ENCODE data around the gene PSMD5.

DNA sequence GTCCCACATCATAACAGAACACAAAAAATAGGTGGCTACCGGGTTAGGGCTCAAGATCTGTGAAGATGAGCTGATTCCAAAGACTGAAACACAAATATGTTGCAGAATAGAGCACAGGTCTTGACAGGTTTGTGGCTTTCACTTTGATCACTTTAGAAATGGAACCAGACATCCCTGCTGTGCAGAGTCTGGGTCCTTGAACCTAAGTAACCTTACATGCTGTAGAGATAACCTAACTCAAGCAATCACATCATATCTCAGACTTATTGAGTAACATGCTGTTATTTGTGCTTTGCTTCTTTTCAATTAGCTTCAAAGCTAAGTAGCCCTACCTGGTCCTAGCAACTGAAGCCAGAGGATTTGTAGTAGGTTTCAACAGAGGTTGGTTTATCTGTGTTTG is 73.8 kb downstream of the PSMD5 start:
- TF ChIP-seq, protein P1, sequence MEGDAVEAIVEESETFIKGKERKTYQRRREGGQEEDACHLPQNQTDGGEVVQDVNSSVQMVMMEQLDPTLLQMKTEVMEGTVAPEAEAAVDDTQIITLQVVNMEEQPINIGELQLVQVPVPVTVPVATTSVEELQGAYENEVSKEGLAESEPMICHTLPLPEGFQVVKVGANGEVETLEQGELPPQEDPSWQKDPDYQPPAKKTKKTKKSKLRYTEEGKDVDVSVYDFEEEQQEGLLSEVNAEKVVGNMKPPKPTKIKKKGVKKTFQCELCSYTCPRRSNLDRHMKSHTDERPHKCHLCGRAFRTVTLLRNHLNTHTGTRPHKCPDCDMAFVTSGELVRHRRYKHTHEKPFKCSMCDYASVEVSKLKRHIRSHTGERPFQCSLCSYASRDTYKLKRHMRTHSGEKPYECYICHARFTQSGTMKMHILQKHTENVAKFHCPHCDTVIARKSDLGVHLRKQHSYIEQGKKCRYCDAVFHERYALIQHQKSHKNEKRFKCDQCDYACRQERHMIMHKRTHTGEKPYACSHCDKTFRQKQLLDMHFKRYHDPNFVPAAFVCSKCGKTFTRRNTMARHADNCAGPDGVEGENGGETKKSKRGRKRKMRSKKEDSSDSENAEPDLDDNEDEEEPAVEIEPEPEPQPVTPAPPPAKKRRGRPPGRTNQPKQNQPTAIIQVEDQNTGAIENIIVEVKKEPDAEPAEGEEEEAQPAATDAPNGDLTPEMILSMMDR (conservative IDR thresholded peaks at IDR 0.05 in 1 of 2, IDR thresholded peaks at IDR 0.05 in 1 of 2; ENCODE audit: low read depth in 1 of 2, low read length in 2 of 2): no peak
- no peak for TF ChIP-seq EZH2 (IDR thresholded peaks at IDR 0.05; ENCODE audit: low read length, missing control alignments)

All from fibroblast of lung (primary cell).